NCI-H1105 treated with DMSO at 0.1 percent for 48 hours (cell line): Measurements from ENCODE around the gene KIAA1614.

Source experiments
- DNase-seq: peaks from one replicate; lab custom pipeline; 2025; lab: John Stamatoyannopoulos, UW

Gene KIAA1614

GRCh38 chr1:180907313-180908055, 5.2 kb upstream of the KIAA1614 start:
- DNase-seq, result no peak

GRCh38 chr1:180908074-180908765, 4.5 kb upstream of the KIAA1614 start:
- no peak for DNase-seq

GRCh38 chr1:180909005-180909414, 3.7 kb upstream of the KIAA1614 start:
- no peak for DNase-seq

DNA sequence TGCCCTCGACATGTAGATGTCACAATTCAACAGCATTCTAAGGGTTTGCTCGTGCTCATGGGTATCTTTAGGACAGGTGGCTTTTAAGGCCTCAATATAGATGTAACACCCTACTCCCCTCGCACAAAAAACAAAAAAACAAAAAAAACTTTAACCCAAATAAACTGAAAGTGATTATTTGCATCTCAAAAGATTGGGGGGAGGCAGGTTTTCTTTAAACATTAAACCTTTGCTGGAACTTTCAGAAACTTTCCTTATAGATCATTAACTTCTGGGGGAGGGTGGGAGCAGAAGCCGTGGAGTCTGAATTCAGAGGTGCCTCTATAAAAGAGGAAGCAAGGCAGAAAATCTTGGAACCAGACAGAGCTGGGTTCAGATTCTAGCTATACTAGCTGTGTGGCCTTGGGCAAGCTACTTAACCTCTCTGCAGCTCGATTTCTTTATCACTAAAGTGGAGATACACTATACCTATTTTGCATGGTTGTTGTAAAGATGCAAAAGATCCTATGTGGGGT, 3.2 kb upstream of the KIAA1614 start:
- no peak for DNase-seq

GRCh38 chr1:180911640-180912191, 981 bp upstream of the KIAA1614 start:
- DNase-seq, result no peak

GRCh38 chr1:180912211-180912800, 391 bp upstream of the KIAA1614 start:
- DNase-seq, result no peak

GRCh38 chr1:180915426-180915965, 2.8 kb downstream of the KIAA1614 start:
- no peak for DNase-seq

DNA sequence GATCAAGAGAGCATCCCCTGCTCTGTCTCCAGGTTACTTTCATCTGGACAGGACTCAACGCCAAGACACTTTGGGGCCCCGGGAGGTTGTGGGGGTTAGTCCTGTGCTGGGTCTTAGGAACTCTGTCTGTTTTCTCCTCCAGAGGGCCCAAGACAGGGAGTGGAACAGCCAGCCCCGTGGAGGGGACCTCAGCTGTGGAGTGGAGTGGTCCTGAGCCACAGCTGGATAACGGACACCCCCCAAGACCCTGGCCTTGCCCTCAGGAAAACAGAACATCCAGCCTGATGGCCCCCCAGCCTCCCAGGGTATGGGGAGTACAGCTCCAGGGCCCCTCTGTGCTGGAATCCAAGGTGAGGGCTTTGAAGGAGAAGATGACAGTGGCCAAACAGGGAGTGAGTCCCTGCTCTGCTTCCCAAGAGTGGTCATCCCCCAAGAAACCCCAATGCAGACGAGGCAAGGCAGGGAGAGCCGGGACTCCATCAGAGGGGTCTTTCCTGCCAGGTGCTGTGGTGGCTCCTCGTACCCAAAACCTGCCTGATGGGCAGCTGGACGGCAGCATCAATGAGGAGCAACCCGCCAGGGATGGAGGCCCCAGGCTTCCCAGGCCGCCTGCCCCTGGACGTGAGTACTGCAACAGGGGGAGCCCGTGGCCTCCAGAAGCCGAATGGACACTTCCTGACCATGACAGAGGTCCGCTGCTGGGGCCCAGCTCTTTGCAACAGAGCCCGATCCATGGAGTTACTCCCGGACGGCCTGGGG, 3.5 kb downstream of the KIAA1614 start:
- DNase-seq, result no peak

GRCh38 chr1:180916771-180917170, 4.1 kb downstream of the KIAA1614 start:
- DNase-seq, result no peak

GRCh38 chr1:180917306-180918065, 4.8 kb downstream of the KIAA1614 start:
- no peak for DNase-seq

DNA sequence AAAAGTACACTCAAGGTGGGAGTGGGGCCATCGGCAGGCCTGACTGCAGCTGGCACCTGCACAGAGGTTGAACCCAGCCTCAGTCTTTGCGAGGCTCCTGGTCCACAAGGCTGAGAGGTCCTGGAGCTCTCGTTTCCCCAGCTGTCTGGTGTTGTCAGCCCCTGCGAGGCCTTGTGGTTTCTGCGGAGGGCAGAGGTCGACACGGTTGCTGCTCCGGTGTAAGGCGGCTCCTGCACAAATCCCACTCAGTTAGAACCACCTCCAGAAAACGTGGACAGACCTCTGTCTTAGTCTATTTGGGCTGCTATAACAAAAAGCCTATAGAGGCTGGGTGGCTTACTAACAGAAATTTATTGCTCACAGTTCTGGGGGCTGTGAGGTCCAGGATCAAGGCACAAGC, 5.8 kb downstream of the KIAA1614 start:
- no peak for DNase-seq

- DNase-seq, result no peak
Measured at GRCh38 chr1:180919183-180919700, 6.5 kb downstream of the KIAA1614 start.

DNA sequence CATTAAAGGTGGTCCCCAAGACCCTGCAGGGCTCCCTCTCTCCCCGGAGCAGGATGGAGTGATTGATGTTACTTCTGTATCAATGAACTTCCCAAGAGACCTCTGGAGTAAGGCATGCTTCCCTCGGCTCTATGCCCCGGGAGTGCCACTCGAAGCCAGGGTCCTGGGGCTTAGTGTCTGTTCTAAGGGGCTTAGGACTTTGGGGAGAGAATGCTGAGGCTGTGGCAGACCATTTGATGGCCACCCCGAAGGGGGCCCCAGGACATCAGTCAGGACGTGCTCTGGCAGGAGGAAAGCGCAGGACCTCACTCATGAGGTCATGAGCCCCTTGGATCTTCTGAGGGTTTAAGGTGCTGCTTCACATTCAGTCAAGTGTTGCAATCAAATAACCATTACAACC, 7.5 kb downstream of the KIAA1614 start:
- DNase-seq, result no peak

- DNase-seq, result no peak
Measured at GRCh38 chr1:180920702-180921101, 8.0 kb downstream of the KIAA1614 start.

- DNase-seq, result no peak
Measured at GRCh38 chr1:180921386-180921785, 8.7 kb downstream of the KIAA1614 start.

GRCh38 chr1:180921891-180922630, 9.4 kb downstream of the KIAA1614 start:
- no peak for DNase-seq

GRCh38 chr1:180922631-180923015, 9.9 kb downstream of the KIAA1614 start:
- DNase-seq, result no peak

DNA sequence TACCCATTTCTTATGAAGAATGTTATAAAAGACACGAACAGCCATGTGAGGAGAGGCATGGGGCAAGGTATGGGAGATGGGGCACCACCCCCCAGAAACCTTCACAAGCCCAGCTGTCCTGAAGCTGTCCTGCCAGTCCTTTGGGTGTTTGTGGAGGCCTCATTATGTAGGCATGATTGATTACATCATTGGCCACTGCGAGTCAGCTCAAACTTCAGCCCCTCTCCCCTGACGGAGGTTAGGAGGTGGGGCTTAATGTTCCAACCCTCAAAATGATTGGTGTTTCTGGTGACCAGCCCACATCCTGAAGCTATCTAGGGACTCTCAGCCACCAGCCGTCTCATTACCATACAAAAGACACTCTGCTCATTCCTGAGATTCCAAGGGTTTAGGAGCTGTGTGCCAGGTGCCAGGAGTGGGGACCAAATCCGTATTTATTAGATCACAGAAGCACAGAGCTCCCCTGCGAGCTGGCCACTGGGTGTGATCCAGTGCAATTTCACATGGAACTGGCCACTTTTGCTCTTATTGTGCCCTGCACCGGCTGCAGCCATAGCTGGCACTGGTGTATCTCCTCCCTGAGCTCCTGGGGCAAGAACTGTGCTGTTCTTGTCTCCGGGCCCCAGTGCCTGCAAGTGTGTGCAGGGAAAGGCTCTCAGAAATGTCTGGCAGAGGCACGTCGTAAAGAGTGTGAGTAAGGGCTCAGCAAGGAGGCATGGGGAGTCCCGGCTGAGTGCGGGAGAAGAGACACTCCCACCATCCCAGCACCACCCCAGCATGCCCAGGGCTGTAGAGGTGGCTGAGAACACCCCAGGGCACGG, 10.5 kb downstream of the KIAA1614 start:
- no peak for DNase-seq

GRCh38 chr1:180923887-180924286, 11.2 kb downstream of the KIAA1614 start:
- no peak for DNase-seq
